ENCODE measurements around the gene GPC5.

GRCh38 chr13:92177966-92178365, 779.5 kb downstream of the GPC5 start:
- TF ChIP-seq, protein P1, sequence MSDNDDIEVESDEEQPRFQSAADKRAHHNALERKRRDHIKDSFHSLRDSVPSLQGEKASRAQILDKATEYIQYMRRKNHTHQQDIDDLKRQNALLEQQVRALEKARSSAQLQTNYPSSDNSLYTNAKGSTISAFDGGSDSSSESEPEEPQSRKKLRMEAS (CRISPR knock-in tag; IDR thresholded peaks at IDR 0.05): no peak
- TF ChIP-seq FOS (IDR thresholded peaks at IDR 0.05; ENCODE audit: extremely low read depth, insufficient read length): no peak
- no peak for TF ChIP-seq E4F1 (CRISPR knock-in tag; IDR thresholded peaks at IDR 0.05; ENCODE audit: borderline replicate concordance)
- TF ChIP-seq CBX5 (IDR thresholded peaks at IDR 0.05; ENCODE audit: borderline replicate concordance, low read depth): no peak
- no peak for TF ChIP-seq ZNF121 (CRISPR knock-in tag; conservative IDR thresholded peaks at IDR 0.05)
- TF ChIP-seq POLR2A (conservative IDR thresholded peaks at IDR 0.05): no peak
- no peak for TF ChIP-seq CBFB (CRISPR knock-in tag; IDR thresholded peaks at IDR 0.05)
- TF ChIP-seq RFX5 (IDR thresholded peaks at IDR 0.05; ENCODE audit: low read depth, low read length): no peak
- no peak for TF ChIP-seq HDAC1 (IDR thresholded peaks at IDR 0.05)
- no peak for TF ChIP-seq ATF7 (IDR thresholded peaks at IDR 0.05)
- TF ChIP-seq CHD7 (IDR thresholded peaks at IDR 0.05; ENCODE audit: low read depth, low read length): no peak
- no peak for TF ChIP-seq SPI1 (IDR thresholded peaks at IDR 0.05; ENCODE audit: borderline replicate concordance, low read depth, low read length)
